Measurements from ENCODE around the gene MAL.

The MAL gene

DNA sequence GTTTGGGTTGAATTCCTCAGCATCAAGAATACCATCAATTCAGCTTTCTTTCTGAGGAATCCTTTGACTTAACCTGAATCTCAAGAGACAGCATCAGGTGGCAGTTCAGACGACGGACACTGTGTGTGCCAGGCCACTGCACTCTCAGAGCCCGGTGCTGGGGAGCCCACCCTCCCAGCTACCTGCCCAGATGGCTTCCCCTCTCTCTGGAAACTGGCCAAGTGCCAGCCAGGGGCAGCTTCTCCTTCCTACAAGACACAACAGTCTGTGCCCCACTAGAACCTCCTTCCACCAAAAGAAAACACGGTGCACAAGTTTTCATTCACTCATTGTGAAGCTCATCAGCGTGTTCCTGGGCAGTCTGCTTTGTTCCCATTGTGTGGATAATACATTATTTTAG, 28.5 kb downstream of the MAL start:
- intact Hi-C loops (cut with DNase I) = no loop called here
- peak in 7 of 42 donors; percentile 0 to 32 (median 26) for DNase-seq

DNA sequence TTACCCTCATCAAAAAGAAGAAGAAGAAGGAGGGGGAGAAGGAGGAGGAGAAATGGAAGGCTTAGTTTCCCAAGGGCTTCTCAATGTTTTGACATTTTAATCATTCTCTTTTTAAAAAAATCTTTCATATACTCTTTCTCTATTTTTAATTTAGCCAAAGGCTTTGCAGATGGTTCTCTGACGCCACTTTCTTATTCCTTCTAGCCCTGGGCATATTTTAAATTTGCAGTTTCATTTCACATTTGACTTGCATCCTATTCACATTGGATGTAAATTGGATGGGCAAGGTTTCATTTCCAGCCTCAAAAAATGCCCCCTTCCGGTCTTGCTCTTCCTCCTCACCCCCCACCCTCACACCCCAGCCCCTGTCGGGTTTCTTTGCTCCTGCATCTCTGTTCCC, 29.8 kb downstream of the MAL start:
- DNase-seq = peak in 1 of 42 donors; percentile 14
- intact Hi-C loops (cut with DNase I) = no loop called here

DNA sequence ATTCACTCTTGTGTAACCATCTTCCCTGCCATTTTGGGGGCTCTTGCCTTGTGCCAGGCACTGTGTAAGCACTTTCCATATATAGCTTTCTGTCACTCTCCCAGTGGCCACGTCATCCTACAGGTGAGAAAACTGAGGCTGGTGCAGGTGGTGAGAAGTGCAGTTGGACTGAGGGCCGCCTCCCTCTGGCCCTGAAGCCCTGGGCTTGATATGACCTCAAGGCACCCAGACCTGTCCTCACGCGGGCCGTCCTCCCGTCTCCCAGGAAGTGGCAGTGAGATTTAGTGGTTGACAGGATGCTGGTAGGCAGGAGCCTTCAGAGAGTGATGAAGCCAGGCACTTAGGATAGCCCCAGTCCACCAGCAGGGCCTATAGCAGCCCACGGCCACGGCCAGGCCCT, 30.5 kb downstream of the MAL start:
- intact Hi-C loops (cut with DNase I) = no loop called here
- peak in 3 of 42 donors; percentile 8 to 27 (median 16) for DNase-seq

DNA sequence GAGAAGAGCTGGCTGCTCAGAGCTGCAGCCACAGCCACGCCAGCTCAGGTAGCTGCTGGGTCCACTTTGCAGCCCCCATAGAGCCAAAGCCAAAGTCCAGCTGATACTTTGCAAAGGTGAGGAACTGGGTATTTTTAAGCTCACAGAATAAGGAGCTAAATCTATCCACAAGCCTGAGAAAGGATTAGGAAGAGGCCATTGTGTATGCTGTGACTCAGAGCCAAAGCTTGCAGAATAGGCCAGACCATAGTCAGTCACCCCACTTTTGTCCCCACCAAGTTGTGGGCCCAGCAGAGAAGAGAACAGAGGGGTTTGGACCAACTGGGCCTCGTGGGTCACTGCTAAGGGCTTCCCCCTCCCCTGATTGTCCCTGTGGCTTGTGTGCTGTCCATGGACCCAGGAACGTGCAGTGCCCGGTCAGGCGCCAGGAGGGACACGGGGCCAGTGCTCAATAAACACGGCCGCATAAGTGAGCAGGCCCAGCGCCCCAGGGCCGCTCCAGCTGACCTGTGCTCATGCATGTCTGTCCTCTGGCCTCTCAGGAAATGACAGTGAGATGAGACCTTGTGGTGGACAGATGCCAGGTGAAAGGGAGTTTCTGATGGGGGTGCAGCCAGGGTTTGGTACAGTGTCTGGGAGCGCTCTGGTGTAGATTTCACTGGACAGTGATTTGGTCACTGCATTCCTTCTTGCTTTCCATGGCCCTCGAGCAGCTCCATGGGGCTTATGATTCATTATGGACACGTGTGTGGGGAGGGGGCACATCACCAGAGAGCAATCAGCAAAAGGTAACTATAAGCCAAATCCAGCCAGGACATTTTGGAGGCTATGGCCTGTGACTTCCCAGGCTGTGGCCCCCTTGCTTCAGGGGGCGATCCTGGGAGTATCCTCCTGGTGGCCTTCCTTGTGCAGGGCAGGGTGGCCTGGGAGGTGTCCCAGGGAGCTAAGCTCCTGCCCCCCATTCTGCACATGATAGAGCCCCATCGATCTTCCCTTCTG, 31.3 kb downstream of the MAL start:
- intact Hi-C loops (cut with DNase I) = no loop called here
- DNase-seq = peak in 36 of 42 donors; percentile 35 to 88 (median 66)

DNA sequence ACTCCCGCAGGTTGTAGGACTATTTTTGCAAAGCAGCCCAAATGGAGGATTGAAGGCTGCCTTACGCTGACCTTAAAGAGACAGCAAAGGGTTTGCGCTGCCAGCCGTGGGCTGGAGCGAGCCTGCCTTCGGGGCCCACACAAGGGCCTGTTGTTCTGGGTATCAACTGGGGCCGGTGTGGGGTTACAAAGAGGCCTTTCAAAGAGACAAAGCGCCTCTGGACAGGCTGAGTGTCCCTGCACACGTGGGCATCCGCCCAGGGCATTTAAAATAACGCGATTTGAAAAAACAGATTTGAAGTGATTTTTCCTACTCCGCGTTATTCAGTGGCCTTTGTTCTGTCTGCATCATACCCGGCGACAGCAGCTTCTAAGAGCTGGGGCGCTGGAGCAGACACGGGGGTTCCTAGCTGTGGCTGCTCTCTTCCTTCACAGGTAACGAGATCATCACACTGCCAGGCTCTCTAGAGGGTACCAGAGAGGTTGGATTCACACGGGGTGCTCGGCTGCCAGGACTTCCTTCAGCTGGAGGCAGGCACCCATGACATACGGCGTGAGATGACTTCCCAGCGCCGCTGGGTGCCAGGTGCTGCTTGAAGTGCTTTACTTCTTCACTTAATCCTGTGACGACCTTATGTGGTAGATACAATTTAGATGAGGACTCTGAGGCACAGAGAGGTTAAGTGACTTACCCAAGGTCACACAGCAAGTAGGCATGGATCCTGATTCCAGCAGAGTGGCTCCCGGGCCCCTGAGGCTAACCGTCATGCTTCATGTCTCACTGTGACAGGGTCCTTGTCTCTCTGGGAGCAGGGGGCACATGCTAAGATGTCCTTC, 32.2 kb downstream of the MAL start:
- intact Hi-C loops (cut with DNase I) = no loop called here
- peak; percentile 76 to 96 (median 91) for DNase-seq

DNA sequence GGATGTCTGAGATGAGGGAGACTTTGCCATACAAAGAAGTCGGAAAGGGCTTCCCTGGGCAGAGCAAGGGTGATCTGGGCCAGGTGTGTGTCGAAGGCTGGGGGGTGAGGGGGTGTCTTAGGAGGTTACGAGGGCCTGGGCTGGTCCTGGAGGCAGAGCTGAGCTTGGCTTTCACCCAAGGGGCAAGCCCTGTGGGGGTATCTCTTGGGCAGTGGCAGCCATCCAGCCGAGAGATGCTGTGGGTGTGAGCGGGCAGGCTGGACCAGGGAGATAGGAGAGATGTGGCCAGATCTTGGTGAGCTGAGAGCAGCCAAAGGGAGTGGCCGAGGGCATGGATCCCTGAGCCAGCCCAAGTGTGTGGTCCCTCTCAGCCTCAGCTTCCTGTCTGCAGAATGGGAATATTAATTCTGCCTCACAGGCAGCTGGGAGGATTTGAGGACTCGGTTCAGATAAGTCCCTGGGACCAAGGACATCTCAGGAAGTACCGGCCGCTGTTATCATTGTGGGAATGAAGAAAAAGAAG, 33.0 kb downstream of the MAL start:
- DNase-seq = peak in 10 of 42 donors; percentile 11 to 67 (median 30)
- intact Hi-C loops (cut with DNase I) = no loop called here

DNA sequence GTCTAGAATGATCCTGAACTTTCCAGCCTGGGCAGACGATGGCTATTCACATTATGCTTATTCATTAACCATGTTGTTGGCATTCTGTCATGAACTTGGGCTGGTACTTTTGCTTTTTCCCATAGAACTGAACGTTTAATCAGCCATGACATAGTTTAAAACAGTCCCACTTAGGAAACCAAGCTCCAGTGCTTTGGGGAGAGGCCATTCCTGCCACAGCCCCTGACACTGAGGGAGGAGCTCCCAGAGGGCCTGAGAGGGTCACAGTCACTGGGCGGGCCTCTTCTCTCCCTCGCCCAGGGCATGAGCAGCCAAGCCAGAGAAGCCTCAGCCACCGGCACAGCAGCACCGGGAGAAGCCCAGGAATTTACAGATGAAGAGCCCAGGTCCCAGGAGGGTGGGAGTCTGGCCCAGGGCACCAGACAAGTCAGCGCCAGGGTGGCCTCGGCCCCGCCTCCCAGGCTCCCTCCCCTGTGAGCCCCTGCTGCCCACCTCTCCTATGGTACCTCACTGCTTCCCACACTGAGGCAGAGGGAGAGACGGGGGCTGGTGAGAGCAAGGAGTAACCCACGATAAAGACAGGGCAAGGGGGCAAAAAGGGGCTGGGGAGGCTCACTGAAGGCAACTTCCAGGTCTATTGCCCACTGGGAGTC, 33.6 kb downstream of the MAL start:
- intact Hi-C loops (cut with DNase I) = no loop called here
- peak in 11 of 42 donors; percentile 12 to 66 (median 30) for DNase-seq

DNA sequence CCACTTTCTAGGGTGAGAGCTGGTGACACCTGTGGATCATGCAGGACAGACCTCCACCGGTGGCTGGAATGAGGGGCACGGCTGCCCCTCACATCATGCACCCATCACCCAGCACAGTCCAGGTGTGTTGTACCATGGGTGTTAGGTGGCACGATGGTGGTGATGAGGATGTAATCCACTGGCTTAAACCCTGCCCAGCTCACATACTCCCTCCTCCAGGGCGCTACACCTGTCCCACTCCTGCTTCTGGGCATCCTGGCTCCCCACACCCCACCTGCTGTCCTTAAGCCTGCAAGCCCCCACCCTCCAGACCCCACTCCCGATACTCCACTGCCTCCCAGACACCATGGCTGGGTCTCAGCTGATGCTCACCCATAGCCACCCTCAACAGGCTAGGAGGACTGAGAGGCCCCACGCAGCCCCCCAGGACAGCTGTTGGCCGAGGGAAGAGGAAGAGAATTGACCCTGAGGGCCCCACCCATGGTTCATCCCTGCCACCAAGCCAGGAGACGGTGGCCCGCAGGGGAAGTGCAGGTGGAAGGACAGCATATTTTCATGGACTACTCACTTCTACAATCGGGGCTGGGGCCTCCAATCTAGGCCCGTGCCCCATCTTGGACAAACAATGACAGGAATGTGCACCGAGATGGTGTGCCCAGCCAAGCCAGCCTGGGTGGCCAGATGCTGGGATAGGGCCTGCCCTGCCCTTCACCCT, 34.3 kb downstream of the MAL start:
- intact Hi-C loops (cut with DNase I) = no loop called here
- peak in 8 of 42 donors; percentile 7 to 42 (median 23) for DNase-seq

DNA sequence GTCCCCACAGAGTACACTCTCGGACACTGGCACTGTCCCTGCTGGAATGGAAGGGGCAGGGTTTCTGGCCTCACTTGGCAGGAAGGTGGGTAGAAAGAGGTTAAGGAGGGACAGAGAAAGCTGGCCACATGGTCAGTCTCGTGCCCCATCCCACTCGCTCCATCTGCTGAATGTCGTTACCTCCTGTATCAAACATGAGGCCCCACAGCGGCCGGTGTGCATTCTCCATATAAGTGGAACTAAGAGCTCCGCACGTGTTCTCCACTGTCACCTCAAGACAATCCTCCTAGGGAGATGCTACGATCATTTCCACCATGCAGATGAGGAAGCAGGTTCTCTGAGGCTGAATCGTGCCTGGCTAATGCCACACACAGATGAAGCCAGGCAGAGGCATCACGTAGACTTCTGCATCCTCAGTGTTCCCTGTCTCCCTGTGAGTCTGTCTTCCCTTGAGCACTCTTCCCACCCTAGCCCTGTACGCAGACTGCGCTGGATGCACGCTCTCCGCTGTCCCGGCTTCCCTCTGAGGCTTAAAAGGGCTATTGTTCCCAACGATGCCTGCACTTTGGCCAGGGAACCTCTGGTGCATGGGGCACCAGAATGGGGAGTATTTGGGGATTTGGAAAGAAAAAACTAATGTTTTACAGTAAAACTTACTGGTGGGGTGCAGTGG, 35.1 kb downstream of the MAL start:
- DNase-seq = peak in 39 of 42 donors; percentile 47 to 88 (median 68)
- intact Hi-C loops (cut with DNase I) = no loop called here

DNA sequence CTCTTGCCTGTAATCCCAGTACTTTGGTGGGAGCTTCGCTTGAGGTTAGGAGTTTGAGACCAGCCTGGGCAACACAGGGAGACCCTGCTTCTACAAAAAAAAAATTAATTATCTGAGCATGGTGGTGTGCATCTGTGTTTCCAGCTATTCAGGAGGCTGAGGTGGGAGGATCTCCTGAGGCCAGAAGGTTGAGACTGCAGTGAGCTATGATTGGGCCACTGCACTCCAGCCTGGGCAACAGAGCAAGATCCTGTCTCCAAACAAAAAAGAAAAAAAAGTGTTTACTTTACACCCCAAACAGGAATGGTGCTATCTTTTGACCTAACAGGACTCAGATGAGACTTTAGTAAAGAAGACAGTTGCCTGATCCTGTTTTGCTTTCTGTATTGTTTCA, 35.6 kb downstream of the MAL start:
- peak in 1 of 42 donors; percentile 4 for DNase-seq
- intact Hi-C loops (cut with DNase I) = no loop called here

DNA sequence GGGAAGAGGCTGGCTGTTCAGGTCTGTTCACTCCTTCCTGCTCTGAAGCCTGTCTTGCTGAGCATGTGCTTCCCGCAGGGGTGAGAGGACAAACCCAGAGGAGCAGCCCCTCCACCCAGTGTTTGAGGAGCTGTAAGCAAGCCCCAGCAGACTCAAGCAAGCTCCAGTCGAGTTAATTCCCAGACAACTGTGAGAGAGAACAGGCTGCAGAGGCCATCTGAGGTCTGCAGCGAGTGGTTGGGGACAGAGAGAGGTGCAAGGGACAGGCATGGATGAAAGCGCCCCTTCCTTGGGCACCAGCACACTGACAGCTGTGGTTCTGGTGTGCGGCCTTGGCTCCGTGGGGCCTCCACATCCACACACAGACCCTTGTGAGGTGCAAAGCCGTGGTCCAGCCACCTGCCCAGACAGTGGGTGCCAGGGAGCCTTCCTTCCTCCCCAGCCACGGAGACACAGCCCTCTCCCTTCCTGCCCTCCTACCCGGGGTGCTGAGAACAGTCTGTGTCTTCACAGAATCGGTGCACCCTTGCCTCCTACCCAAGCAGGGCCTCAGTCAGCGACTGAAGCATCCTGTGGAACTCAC, 36.2 kb downstream of the MAL start:
- peak in 7 of 42 donors; percentile 3 to 51 (median 12) for DNase-seq
- intact Hi-C loops (cut with DNase I) = no loop called here

DNA sequence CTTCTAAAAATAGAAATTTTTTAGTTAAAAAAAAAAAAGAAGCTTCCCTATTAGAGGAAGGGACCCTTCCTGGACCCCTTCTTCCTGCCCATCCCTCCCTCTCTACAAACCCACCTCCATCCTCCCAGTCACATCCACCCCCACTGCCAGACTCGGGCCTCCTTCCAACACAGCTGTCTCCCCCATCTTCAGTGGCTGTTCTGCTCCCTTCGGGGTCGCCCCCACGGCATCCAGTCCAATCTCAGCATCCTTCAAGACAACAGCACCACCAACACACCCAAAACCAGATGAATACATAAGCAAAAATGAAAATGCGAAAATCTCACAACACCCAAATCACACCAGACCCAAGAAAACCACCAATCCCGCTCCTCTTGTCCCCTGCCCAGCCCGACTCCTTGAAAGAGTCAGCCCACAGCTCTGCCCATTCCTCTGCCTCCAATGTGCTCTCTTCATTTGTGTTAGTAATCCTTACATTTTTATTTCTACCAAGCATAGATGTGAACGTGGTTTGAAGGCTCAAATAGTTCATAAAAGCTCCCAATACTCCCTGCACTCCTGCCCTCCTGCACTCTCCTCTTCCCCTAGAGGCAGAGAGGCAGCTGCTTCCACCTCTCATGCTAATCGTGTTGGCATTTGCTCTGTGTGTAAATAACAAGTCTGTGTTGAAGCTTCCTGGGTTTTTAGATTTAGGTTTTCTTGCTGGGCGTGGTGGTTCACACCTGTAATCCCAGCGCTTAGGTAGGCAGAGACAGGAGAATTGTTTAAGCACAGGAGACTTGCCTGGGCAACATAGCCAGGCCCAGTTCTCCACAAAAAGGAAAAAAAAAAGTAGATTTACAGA, 37.0 kb downstream of the MAL start:
- intact Hi-C loops (cut with DNase I) = no loop called here
- peak in 7 of 42 donors; percentile 7 to 51 (median 25) for DNase-seq

DNA sequence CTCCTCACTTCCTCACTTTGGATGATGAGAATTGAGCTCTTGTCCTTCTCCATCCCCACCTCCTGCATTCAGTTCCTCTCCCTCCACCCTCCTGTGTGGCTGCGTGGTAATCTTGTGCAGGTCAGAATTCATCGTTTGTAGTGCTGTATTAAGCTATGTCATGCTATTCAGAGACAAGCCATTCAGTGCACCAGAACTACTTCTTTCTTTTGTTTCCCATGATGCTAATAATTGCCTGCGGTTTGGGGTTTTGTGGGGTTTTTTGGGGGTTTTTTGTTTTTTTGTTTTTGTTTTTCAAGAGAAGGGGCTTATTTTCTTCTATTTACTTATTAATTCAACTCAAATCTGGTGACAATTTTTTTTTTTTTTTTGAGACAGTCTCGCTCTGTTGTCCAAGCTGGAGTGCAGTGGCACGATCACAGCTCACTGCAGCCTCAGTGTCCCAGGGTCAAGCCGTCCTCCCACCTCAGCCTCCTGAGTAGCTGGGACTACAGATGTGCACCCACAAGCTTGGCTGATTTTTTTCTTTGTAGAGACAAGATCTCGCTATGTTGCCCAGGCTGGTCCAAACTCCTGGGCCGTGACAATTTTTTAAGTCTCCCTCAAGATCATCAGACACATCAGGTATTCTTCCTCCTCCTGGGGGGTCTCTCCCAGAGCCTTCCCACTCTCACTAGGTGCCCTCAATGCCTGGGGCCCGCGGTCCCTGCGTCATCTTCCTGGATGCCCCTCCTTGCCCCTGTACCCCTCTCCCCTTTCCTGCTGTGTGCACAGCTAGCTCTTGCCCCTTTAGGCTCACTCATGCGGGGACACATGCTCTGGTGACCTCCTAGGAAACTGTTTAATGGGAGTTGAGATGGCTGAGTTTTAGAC, 37.8 kb downstream of the MAL start:
- intact Hi-C loops (cut with DNase I) = no loop called here
- DNase-seq = peak in 5 of 42 donors; percentile 7 to 41 (median 23)

DNA sequence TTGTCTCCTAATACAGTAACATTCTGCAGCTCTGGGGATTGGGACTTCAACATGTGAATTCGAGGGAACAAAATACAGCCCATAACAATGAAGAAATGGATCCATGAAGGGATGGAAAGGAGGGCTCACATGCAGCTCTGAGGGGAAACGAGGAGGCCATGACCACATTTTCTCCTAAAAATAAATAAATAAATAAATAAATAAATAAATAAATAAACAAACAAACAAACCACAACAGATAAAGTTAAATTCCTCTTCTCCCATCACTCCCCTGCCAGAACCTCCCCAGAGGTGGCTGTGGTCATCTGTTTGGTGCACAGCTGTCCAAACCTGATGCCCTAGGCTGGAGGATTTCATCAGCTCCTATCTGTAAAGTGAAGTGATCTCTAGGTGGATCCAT, 42.7 kb downstream of the MAL start:
- intact Hi-C loops (cut with DNase I) = no loop called here
- peak in 3 of 42 donors; percentile 3 to 41 (median 6) for DNase-seq

DNA sequence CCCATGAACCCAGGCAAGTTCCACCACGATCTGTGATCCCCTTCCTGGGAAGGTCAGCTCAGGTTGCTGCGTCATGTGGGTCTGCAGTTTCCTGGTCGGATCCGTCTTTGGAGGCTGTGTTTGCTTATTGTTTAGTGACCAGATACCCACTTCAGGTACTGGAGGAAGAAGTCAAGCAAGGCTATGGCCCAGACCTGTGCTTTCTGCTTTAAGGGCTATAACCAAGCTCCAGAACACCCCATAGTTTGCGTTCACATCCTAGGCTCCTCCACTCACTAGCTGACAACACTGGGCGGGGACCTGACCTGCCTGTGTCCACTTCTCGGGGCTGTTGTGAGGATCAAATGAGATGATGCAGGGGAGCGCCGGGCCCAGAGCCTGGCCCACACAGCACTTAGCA, 44.0 kb downstream of the MAL start:
- DNase-seq = peak in 1 of 42 donors; percentile 39
- intact Hi-C loops (cut with DNase I) = no loop called here
